Anterior cingulate cortex (tissue), 58 donors: ENCODE results near the gene COMT.

ENCODE experiments used
- DNase-seq, 58 donors: peaks; one replicate each; lab custom pipeline; 2025; lab: John Stamatoyannopoulos, UW

Gene COMT

DNA sequence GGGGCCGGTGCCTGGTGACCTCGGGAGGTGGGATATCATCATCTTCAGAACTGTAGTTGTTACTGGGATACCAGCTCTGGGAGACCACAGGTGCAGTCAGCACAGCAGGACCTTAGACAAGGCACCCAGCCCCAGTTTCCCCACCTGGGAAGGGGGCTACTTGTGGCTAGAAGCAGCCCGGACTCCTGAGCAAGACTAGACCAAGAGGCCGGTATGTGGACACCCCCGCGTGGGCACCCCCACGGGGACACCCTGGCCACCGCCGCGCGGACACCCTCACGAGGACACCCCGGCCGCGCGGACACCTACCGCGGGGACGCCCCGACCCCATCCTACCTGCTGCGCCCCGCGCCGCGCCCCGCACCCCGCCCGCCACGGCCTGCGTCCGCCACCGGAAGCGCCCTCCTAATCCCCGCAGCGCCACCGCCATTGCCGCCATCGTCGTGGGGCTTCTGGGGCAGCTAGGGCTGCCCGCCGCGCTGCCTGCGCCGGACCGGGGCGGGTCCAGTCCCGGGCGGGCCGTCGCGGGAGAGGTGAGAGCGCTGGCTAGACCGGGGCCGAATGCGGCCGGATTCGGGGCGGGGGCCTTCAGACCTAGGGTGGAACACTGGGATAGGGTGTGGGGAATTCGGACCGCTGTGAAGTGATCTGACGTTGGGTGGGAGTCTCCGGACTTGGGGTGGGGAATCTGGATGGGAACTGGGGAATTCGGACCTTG lies at the start of gene COMT, which contains the start of gene TXNRD2:
COMT (plus strand) TSS at position 408 of the 718 bp plus-strand sequence. CDS start 20,755 bp downstream, outside the sequence.
TXNRD2 (minus strand) TSS at position 454 of the 718 bp plus-strand sequence; CDS start at position 439, 15 bp downstream.
- DNase-seq, result peak in 38 of 58 donors; percentile 8 to 66 (median 42)

DNA sequence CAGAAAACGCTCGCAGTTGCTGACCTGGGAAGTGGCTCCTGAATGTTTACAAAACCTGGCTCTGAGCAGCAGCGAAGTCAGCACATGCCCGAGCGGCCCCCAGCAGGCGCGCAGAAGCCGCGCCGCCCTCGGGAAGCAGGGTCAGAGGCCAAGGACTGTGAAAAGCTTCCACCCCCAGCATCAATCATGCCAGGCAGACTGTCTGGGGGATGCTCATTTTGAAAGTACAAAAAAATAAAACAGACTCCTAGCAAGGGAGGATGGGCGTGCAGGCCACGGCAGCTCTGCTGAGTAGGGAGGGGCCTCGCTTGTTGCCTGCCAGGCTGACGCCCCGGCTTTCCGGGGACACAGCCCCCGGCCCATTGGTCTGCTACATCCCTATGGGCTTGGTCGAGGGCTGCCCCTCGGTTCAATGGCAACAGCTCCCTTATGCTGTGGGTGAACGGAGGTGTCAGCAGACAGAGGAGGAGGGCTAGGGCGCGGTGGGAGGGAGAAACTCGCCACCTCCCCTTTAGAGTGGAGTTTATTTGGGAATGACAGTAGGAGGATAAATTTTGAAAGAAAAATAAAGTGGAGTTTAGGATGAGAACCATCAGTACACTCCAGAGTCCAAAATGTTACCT lies 49.2 kb upstream of the COMT start:
- peak in 3 of 58 donors; percentile 10 to 31 (median 25) for DNase-seq

DNA sequence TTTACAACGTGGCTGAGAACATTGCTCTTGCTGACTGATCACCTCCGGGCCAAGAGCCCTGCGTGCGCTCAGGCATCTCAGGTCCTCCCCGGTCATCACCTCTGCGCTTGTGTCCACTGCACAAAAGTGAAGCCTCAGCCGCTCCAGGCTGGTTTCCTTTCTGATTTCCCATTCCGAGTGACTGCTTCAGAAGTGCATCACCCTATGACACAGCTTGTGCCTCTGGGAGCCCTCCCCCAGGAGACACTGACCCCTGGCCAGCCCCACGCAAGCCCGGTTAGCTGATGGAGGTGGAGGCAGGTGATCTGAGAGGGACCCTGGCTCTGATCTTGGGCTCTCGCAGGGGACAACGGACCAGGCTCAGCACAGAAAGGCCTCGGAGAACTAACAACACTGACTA lies 48.6 kb upstream of the COMT start:
- no peak for DNase-seq

- DNase-seq, result no peak
Observed at GRCh38 chr22:19893363-19893762, 48.2 kb upstream of the COMT start.

DNA sequence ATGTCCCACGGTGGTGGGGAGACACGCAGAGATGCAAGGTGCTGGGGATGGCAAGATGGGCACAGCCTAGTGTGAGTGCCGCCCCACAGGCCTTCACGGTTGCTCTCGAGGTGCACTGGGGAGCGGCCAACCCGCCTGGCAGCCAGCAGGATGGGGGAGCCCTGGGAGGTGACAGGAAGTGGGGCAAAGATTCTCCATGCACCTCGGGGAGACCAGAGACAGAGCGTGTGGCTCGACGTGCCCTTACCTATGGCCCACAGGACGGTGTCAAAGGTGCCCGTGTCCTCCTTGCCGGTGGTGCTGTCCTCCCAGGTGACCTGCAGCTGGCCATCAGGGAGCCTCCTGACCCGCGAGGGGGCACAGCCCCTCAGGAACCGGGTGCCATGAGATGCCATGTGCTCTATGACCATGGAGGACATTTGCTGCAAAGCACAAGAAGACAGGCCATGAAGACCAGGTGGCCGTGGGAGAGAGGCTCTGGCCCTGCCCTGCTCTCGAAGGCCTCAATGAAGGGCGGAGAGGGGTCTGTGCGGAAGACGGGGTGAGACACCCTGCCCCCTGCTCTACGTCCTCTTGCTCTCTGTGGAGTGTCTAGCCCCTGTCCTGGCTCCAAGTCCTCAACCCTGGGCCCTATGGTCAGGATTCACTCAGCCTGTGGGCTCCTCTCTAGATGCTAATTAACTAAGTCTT lies 46.3 kb upstream of the COMT start:
- no peak for DNase-seq

DNA sequence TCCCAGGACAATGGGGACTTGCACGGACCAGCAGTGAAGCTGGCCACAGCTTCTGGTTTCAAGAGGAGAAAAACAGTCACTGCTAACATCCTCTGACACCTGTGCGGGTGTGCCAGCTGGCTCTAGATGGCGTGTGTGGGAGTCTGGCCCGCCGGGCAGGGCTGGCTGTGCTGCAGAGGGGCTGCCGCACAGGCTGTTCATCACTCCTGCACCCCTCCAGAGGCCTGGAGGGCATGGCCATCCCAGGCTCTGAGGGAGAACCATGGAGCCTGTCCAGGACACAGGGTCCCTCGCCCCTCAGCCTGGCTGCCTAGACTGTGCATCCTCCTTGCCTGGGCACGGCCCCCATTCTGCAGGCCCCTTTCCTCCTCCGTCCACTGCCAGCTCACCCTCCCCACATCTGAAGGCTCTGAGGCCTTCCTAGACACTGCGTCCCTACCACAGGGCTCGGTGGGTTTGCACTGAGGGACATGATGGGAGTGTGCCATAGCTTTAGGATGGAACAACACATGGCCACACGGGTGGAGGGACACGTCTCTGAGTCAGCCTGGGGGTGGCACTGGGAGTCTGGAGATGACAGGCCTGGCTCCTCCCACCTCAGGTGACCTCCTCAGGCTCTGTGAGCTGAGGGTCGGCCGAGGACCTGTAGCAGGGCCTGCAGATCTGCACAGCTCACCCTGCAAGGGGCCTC lies 44.8 kb upstream of the COMT start:
- peak in 6 of 58 donors; percentile 12 to 45 (median 24) for DNase-seq

DNA sequence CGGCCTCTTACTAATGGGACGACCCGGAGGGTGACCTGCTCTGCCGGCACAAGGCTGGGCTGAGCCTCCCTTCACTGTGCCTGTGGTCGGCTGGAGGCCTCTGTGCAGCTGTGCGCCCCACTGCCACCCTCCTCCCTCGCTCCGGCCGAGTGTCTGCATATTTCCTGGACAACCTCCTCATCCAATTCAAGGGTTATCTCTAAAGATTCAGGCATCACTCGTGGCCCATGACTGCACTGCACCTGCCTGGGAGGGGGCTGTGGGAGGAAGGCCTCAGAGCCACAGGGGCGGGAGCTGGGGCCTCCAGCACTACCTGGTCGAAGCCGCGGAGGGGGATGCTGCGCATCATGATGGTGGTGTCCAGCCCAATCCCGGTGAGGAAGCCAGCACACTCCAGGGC lies 43.8 kb upstream of the COMT start:
- DNase-seq, result no peak

GRCh38 chr22:19898145-19898544 lies 43.4 kb upstream of the COMT start:
- DNase-seq, result no peak

DNA sequence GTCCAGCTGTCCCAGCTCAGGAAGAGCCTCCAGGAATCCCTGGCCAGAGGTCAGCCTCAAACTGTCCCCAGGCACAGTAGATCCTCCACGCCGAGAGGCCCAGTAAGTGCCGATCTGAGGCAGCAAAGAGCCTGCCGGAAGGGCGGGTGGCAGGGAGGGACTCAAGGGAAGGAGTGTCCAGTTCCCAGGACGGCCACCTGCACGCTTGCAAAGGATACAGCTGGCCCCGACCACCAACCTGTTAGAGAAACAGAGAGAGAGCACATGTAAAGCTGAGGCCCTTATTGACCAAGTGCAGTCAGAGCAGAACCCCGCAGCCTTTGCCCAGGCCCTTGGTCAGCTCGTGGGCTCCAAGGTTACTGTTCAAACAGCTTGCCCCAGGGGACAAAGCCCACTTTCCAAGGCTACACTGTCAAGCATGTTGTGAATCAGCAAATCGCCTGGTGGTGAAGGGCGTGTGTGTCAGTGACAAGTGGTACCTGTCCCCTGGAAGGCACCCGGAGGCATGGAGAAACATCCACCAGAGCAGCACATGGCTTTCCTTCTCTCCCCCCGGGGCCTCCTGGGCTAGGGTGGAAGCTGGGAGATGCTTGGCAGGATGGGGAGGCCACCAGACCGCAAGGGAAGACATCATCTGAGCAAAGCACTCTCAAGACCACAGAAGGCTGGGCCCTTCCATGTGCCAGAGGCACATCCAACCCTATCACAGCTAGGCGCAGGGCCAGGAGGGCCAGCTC lies 42.6 kb upstream of the COMT start:
- no peak for DNase-seq

DNA sequence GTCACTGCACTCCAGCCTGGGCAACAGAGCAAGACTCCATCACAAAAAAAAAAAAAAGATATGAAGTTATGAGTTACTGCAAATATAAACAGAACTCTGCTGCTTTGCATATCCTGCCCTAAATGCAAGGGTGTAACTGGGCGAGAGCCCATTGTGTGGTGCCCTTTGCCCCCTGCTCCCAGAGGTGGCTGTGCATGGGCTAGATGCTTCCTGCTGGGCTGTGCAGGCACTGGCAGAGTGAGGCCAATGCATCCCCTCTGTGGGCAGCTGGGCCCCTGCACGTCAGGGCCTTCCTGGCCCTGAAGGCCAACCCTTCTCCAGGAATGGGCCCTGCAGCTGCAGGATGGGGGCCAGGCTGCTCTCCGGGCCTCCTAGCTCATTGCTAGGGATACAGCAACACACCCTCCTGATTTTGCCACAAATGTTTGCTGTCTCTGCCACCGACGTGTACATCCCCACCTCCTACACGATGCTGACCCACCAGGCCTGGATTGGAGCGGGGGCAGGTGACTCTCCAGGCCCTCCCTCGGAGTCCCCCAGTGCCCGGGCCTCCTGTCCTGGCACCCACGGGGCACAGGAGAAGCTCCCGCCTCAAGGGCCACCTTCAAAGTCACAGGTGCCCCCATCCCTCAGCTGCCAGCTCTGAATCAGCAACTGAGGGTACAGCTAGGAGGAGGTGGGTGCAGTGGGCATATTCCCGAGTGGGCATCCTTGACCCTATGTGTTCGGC lies 40.7 kb upstream of the COMT start:
- DNase-seq, result no peak

DNA sequence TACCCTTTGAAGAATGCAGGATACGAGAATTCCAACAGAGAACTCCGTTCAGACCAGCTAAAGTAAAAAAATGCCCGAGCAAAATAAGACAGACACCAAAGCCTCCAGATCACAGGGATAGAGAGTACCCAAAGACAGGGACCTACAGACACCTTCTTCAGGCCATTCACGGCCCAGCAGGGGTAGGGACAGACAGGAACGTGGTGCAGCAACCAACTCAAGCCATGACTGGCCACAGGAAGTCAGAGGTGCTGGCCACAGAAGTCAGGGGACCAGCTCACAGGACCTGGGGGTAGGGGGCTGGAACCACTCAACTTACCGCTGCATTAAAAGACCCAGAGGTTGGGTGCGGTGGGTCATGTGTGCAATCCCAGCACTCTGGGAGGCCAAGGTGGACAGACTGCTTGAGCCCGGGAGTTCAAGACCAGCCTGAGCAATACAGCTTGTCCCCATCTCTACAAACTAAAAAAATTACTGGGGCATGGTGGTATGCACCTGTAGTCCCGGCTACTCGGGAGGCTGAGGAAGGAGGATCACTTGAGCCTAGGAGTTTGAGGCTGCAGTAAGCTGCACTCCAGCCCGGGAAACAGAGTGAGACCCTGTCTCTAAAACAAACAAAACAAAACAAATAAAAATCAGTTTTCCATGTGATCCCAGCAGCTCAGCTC lies 39.9 kb upstream of the COMT start:
- no peak for DNase-seq

GRCh38 chr22:19902245-19902715 lies 39.3 kb upstream of the COMT start:
- no peak for DNase-seq

GRCh38 chr22:19903031-19903430 lies 38.5 kb upstream of the COMT start:
- DNase-seq, result no peak

- DNase-seq, result no peak
Observed at GRCh38 chr22:19903513-19903912, 38.1 kb upstream of the COMT start.

DNA sequence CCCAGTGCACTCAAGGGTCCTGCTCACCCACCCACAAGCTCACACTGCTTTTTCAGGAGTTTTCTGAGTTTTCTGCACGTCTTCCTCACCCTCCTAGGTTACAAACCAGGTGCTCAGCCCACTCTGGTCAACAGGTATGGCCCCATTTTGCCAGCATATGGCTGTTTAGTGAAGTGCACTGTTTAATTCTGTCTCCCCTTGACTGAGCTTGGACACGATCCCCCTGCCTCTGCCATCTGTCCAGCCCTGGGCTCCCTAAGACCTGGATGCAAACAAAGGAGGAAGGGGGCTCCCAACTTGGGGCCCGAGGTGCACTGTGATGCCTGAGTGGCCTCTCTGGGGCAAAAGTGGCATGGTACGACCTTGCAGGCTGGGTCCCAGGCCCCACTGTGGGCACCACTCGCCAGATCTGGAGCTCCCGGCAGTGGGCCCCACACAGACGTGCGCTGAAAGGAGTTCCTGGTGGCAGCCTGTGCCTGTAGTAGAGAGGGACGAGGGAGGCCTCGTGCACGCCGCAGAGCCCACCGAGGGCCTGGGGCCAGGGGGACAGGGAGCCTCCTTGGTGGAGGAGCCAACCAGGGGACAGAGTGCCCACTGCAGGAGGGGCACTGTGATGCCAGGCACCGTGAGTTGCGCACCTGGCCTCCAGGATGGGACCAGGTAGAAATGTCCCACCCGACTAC lies 37.3 kb upstream of the COMT start:
- no peak for DNase-seq

GRCh38 chr22:19904935-19905334 lies 36.6 kb upstream of the COMT start:
- DNase-seq, result no peak

DNA sequence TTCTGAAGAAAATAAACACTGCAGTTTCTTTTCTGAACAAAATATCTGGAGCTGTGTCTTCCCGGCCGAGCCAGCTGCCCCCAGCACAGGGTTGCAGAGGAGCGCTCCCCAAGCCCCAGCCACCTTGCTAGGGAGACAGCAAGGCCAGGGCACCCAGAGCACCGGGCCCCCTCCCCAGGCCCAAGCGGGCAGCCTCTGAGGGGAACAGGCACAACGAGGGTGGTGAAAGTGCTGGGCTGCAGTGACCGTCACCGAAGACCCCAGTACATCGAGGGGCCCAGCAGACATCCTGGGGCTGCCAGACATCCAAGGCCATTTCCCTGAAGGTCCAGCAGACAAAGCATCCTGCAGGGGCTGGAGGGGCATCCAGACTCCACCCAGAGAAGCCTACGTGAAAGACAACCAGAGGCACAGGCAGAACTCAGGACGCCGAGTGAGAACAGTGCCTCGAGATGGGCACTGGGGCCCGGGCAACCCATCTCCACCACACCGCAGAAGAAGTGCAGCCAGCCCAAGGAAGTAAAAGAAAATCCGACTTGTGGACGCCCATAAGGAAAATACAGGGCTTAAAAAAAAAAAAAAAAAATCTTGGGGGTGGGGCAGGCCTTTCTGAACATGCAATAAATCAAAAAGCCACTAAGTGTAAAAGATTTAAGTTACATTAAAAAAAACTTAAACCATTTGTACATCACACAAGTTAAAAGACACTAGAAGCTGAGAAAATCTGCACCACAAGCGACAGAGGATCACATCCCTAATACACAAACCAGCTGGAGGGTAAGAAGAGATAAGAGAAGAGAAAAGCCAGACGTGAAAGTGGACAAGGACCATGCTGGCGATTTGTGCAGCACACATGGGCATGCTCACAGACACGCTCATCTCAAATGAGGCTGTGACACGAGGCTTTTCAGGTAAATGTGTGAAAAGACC lies 36.0 kb upstream of the COMT start:
- no peak for DNase-seq
